GM12873 (cell line): ENCODE measurements around the gene CIPC.

Experiments used
- TF ChIP-seq, protein P1 (sequence below): IDR thresholded peaks from 2 replicates; pipeline ENCODE4 v1.5.1; 2012; ENCODE audit warnings: low read depth, mild to moderate bottlenecking, moderate library complexity, low read length, control low read depth; ENCODE audit not compliant: insufficient read depth; ENCODE audit errors: missing control alignments

Gene CIPC

GRCh38 chr14:77087631-77088030 lies 10.4 kb upstream of the CIPC start:
- TF ChIP-seq, protein P1, sequence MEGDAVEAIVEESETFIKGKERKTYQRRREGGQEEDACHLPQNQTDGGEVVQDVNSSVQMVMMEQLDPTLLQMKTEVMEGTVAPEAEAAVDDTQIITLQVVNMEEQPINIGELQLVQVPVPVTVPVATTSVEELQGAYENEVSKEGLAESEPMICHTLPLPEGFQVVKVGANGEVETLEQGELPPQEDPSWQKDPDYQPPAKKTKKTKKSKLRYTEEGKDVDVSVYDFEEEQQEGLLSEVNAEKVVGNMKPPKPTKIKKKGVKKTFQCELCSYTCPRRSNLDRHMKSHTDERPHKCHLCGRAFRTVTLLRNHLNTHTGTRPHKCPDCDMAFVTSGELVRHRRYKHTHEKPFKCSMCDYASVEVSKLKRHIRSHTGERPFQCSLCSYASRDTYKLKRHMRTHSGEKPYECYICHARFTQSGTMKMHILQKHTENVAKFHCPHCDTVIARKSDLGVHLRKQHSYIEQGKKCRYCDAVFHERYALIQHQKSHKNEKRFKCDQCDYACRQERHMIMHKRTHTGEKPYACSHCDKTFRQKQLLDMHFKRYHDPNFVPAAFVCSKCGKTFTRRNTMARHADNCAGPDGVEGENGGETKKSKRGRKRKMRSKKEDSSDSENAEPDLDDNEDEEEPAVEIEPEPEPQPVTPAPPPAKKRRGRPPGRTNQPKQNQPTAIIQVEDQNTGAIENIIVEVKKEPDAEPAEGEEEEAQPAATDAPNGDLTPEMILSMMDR: no peak

GRCh38 chr14:77088219-77088618 lies 9.8 kb upstream of the CIPC start:
- TF ChIP-seq, protein P1: no peak

GRCh38 chr14:77088645-77089044 lies 9.4 kb upstream of the CIPC start:
- TF ChIP-seq, protein P1: no peak

DNA sequence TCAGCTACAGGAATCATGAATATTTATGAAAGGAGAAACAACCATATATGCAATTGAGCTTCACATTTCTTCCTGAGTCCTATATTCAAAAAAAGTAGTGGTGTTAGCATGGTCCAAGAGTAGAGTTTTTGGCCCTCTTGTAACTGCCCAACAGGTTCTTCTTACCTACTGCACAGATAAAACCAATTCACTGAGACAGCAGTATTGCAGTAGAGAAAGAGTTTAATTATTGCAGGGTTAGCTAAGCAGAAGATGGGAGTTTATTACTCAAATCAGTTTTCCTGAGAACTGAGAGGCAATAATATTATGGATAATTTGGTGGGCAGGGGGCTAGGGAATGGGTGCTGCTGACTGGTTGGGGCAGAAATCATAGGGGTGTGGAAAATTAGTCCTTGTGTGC lies 6.5 kb upstream of the CIPC start:
- TF ChIP-seq, protein P1: no peak

DNA sequence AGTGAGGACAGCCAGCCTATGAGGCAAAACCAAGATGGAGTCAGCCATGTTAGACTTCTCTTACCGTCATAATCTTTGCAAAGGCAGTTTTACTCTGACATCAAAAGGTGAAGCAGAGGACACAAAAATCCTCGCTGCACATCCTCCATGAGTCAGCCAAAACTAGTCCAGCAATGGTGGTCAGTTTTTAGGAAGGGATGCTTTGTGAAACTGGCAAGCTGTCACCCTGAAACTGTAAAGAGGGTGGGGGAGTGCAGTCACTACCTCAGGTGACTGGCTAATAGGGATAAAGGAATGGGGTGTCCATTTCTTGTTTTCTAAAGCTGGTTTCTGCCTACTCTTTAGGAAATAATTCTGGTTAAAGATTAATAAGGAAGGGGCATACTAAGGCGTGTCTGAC lies 5.4 kb upstream of the CIPC start:
- TF ChIP-seq, protein P1: no peak

DNA sequence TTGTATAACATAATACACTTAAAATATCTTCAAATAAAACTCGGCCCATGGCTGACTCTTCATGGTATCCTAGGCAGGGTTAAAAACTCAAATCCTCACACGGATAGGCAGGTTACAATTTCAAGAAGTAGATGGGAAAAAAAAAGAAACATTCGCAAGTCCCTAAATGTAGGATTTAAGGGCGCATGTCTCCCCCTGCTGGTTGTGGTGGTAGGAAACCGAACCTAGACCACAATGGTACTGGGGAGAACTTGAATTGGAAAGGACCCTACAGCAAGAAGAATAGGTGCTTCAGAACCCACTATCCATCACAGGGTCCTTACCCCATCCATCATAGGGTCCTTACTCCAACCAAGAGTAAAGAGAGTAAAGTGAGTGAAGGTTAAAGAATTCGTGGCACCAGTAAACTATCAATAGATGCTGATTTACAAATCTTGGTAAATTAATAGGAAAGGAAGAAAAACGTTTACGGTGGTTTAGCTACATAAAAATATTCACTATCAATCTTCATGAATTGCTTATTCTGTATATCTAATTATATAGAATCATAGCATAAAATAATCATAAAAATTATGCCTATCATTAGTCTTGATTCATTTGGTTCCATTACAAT lies 3.3 kb upstream of the CIPC start:
- TF ChIP-seq, protein P1: peak; percentile 90

GRCh38 chr14:77097006-77097699 lies 905 bp upstream of the CIPC start:
- TF ChIP-seq, protein P1: no peak
